MCF 10A (cell line): ENCODE measurements around the gene PALM. TPM values are rescaled to one million over a fixed set of nuclear protein-coding genes. Genes with fewer than 3 reads are reported as not detected.
"Not testable (repeated sequence)": the region's sequence is repeated elsewhere in the genome, so short reads cannot be mapped to it uniquely, and the experiment has no call there.

ENCODE experiments used
- BruUV-seq: library from RNA; stranded (reverse); fragments of 400-500 nt; replicated peaks from 2 replicates; lab custom pipeline; 2021; lab: Mats Ljungman, UMichigan
- CTCF ChIA-PET: fragments of 300-600 bp; sonication (Branson Sonifier 250); formaldehyde crosslinking; extraction: SDS; loops from one replicate; lab custom pipeline; 2021; ENCODE audit warnings: antibody characterized with exemption, inconsistent platforms; lab: Yijun Ruan, JAX
- POLR2A ChIA-PET: fragments of 300-600, 350-650 bp; sonication (Branson Sonifier 250); formaldehyde crosslinking; extraction: SDS; loops from one replicate; lab custom pipeline; 2020; ENCODE audit warnings: antibody characterized with exemption, inconsistent platforms; lab: Yijun Ruan, JAX
- DNase-seq: peaks from one replicate; pipeline ENCODE4 v3.0.0-alpha.2; 2018; ENCODE audit not compliant: unreplicated experiment
- H3K27ac Mint-ChIP-seq: one replicate; pipeline ENCODE4 v1.8.0; 2022; ENCODE audit warnings: mild to moderate bottlenecking, low read depth, mixed read lengths; ENCODE audit not compliant: unreplicated experiment
- H3K27me3 Mint-ChIP-seq: one replicate; pipeline ENCODE4 v1.8.0; 2022; ENCODE audit warnings: mixed read lengths; ENCODE audit not compliant: insufficient read depth, unreplicated experiment
- H3K36me3 Mint-ChIP-seq: one replicate; pipeline ENCODE4 v1.8.0; 2022; ENCODE audit warnings: mild to moderate bottlenecking, moderate library complexity, mixed read lengths; ENCODE audit not compliant: insufficient read depth, unreplicated experiment
- H3K4me1 Mint-ChIP-seq: one replicate; pipeline ENCODE4 v1.8.0; 2022; ENCODE audit warnings: mixed read lengths; ENCODE audit not compliant: insufficient read depth, unreplicated experiment
- H3K4me3 Mint-ChIP-seq: one replicate; pipeline ENCODE4 v1.8.0; 2022; ENCODE audit warnings: mild to moderate bottlenecking, moderate library complexity, mixed read lengths; ENCODE audit not compliant: unreplicated experiment
- H3K9me3 Mint-ChIP-seq: one replicate; pipeline ENCODE4 v1.8.0; 2022; ENCODE audit warnings: mixed read lengths; ENCODE audit not compliant: unreplicated experiment
- intact Hi-C: fragments of 100-400 bp; cut with micrococcal nuclease; formaldehyde crosslinking; loops from 2 replicates; pipeline ENCODE4 v1.14.1; 2022
- total RNA-seq: library from RNA; stranded (reverse); gene quantifications from 2 replicates; pipeline ENCODE4 v1.2.3, GENCODE V29; 2022
- TF ChIP-seq, protein P1 (sequence below): fragments of 200-600 bp; IDR thresholded peaks from one replicate; pipeline ENCODE4 v1.8.0; 2022; ENCODE audit warnings: antibody characterized with exemption, mild to moderate bottlenecking; ENCODE audit not compliant: unreplicated experiment

Gene PALM
- total RNA-seq, 1 experiment from 2014 or later = 0.44 TPM

DNA sequence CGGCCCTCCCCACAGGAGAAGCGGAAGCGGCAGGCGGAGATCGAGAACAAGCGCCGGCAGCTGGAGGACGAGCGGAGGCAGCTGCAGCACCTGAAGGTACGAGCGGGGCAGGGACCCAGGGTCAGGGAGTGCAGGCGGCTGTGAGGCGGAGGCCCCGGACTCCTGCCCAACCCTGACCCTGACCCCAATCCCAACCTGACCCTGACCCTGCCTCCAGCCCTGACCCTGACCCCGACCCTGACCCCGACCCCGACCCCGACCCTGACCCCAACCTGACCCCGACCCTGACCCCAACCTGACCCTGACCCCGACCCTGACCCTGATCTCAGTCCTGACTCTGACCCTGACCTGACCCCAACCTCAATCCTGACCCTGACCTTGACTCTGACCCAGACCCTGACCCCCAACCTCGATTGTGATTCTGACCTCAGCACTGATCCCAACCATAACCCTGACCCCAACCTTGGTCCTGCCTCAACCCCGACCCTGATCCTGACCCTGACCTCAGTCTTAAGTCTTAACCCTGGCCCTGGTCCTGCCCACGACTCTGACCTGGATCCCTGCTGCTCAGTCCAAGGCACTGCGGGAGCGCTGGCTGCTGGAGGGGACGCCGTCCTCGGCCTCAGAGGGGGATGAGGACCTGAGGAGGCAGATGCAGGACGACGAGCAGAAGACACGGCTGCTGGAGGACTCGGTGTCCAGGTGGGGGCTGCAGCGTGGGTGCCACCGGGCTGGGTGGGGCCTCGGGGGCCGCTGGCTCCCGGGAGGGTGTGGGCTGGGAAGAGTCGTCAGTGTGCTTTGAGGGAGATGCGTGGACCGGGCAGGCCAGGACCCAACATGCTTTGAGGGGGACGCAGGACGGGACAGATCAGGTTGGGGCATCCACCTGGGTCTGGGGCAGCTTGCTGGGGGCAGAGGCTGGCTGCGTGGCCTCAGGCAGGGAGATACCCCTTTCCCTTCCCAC, 18.5 kb downstream of the PALM start:
- Mint-ChIP-seq H3K27me3 (no peaks in the 10 kb centered on the region), H3K9me3 (no peaks in the 10 kb centered on the region), H3K4me3 (no peak overlapping the region), H3K27ac (no peak overlapping the region), H3K4me1 (no peaks in the 10 kb centered on the region), H3K36me3 (no peaks in the 10 kb centered on the region)
- BruUV-seq = no TSS peak
- POLR2A ChIA-PET = no interaction called here
- intact Hi-C loops = no loop called here
- CTCF ChIA-PET = interaction anchor here (0.7 kb wide), 1 partner anchor 115 kb away, joined by 3 read pairs; no protein-coding TSS in a partner anchor
- no peak for DNase-seq
- TF ChIP-seq, protein P1, sequence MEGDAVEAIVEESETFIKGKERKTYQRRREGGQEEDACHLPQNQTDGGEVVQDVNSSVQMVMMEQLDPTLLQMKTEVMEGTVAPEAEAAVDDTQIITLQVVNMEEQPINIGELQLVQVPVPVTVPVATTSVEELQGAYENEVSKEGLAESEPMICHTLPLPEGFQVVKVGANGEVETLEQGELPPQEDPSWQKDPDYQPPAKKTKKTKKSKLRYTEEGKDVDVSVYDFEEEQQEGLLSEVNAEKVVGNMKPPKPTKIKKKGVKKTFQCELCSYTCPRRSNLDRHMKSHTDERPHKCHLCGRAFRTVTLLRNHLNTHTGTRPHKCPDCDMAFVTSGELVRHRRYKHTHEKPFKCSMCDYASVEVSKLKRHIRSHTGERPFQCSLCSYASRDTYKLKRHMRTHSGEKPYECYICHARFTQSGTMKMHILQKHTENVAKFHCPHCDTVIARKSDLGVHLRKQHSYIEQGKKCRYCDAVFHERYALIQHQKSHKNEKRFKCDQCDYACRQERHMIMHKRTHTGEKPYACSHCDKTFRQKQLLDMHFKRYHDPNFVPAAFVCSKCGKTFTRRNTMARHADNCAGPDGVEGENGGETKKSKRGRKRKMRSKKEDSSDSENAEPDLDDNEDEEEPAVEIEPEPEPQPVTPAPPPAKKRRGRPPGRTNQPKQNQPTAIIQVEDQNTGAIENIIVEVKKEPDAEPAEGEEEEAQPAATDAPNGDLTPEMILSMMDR = no peak

DNA sequence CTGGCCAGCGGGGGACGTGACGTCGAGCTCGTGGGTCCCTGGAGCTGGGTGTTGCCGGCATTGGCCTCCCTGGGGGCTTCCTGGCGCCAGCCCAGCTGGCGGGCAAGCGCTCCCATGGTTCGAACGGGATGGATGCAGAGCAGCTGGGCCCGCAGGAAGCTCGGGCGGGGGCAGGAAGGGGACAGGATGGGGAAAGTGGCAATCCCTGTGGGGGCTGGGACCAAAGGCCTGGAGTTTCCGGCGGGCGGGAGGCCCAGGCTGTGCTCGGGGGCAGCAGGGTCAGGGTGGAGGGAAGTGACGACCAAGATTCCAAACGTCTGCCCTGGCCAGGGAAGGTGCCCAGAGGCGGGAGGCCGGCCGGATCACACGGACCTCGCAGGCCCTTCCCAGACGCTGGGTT, 19.3 kb downstream of the PALM start:
- TF ChIP-seq, protein P1 = no peak
- intact Hi-C loops = no loop called here
- Mint-ChIP-seq H3K9me3 (no peaks in the 10 kb centered on the region), H3K27me3 (no peaks in the 10 kb centered on the region), H3K36me3 (no peaks in the 10 kb centered on the region), H3K4me3 (no peak overlapping the region), H3K4me1 (no peaks in the 10 kb centered on the region), H3K27ac (no peak overlapping the region)
- no TSS peak for BruUV-seq
- no peak for DNase-seq
- ChIA-PET POLR2A (interaction anchor here (0.5 kb wide), 1 partner anchor 20 kb away, joined by 4 read pairs; no protein-coding TSS in a partner anchor), CTCF (interaction anchor here (0.7 kb wide), 1 partner anchor 115 kb away, joined by 3 read pairs; no protein-coding TSS in a partner anchor)

DNA sequence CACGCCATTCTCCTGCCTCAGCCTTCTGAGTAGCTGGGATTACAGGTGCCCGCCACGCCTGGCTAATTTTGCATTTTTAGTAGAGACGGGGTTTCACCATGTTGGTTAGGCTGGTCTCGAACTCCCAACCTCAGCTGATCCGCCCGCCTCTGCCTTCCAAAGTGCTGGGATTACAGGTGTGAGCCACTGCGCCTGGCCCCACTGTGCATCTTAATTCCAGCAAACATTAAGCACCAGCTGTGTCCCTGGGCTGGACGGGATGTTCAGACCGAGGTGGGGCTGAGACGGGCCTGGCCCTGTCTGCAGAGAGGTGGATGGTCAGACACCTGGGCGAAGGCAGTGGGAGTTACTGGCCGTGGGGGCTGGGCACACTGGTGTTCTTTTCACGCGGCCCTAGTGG, 20.8 kb downstream of the PALM start:
- intact Hi-C loops, DNase-seq, H3K36me3 Mint-ChIP-seq, H3K4me3 Mint-ChIP-seq, H3K27me3 Mint-ChIP-seq, H3K9me3 Mint-ChIP-seq, H3K4me1 Mint-ChIP-seq, BruUV-seq, CTCF ChIA-PET, H3K27ac Mint-ChIP-seq: not testable (repeated sequence)
- POLR2A ChIA-PET = interaction anchor here (0.8 kb wide), 1 partner anchor 54 kb away, joined by 4 read pairs; the partner anchor contains the start of gene FSTL3

DNA sequence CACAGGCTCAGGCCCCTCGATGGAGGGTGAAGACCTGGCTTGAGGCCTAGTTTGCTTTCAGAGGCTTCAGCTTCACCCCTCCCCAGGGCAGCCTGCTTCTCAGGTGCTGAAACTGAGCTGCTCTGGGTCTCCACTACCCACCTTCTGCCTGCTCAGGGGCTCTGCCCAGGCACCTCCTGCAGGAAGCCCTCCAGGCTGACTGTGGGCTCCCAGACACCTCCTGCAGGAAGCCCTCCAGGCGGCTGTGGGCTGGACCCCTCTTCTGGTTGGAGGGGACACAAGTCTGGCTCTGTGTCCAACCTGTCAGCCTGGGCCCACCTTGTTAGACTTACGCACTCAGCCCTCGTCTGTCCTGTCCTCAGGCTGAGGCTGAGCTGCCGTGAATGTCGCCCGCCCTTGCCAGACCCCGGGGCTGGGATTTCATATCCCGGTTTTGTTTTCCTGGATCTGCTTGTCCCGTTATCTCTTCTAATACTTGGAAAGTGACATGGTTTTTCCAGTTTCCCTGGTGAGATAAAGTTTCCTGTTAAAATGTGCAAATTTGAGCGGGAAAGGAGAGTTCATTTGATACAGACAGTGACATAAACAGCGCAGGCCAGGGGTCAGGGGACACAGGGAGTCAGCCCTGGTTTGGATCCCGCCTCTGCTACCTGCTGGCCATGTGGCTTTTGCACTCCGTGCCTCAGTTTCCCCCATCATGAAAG, 21.4 kb downstream of the PALM start:
- peaks cover 5% of the 10 kb centered on the region for H3K4me1 Mint-ChIP-seq
- H3K27me3 Mint-ChIP-seq = no peaks in the 10 kb centered on the region
- H3K36me3 Mint-ChIP-seq = no peaks in the 10 kb centered on the region
- ChIA-PET CTCF (interaction anchor here (0.6 to 0.7 kb wide), 2 partner anchors 90 to 102 kb away, joined by 3 read pairs; no protein-coding TSS in a partner anchor), POLR2A (no interaction called here)
- no peak overlapping the region for H3K27ac Mint-ChIP-seq
- no TSS peak for BruUV-seq
- TF ChIP-seq, protein P1 = no peak
- no peak for DNase-seq
- no peak overlapping the region for H3K4me3 Mint-ChIP-seq
- H3K9me3 Mint-ChIP-seq = no peaks in the 10 kb centered on the region
- intact Hi-C loops = loop anchor here (5.0 kb wide), 1 partner anchor 143 kb away; the partner anchor contains the start of gene HCN2
